NT2/D1 (cell line): ENCODE results near the gene PRKN.

Source experiments
- YY1 ChIP-seq: IDR thresholded peaks from 2 replicates; pipeline ENCODE4 v1.6.1; 2011; ENCODE audit not compliant: insufficient read length, insufficient read depth
- ZNF274 ChIP-seq: IDR thresholded peaks from 2 replicates; pipeline ENCODE4 v1.6.1; 2011; ENCODE audit warnings: mild to moderate bottlenecking, low read depth, low read length

- no peak for TF ChIP-seq YY1
- TF ChIP-seq ZNF274: no peak
Measured at GRCh38 chr6:162219266-162219665, 508.3 kb downstream of the PRKN start.
